HEK293T (cell line): ENCODE measurements around the gene CORO1C.

Experiments
- ARNT ChIP-seq: fragments of 450-650 bp; IDR thresholded peaks from 2 replicates; pipeline ENCODE4 v1.6.1; 2017; ENCODE audit warnings: mild to moderate bottlenecking
- BHLHE40 ChIP-seq: fragments of 450-650 bp; IDR thresholded peaks from 2 replicates; pipeline ENCODE4 v1.6.1; 2016; ENCODE audit warnings: mild to moderate bottlenecking, moderate library complexity, borderline replicate concordance
- CTBP1 ChIP-seq: fragments of 450-650 bp; IDR thresholded peaks from 2 replicates; pipeline ENCODE4 v1.6.1; 2016; ENCODE audit warnings: borderline replicate concordance
- ELF4 ChIP-seq: fragments of 450-650 bp; IDR thresholded peaks from 2 replicates; pipeline ENCODE4 v1.6.1; 2017; ENCODE audit warnings: antibody characterized with exemption
- FOXM1 ChIP-seq: fragments of 450-650 bp; IDR thresholded peaks from 2 replicates; pipeline ENCODE4 v1.6.1; 2017; ENCODE audit warnings: mild to moderate bottlenecking, borderline replicate concordance
- LEF1 ChIP-seq: fragments of 450-650 bp; IDR thresholded peaks from 2 replicates; pipeline ENCODE4 v1.6.1; 2017; ENCODE audit warnings: mild to moderate bottlenecking, borderline replicate concordance
- NFRKB ChIP-seq: fragments of 450-650 bp; IDR thresholded peaks from 2 replicates; pipeline ENCODE4 v1.6.1; 2016; ENCODE audit warnings: mild to moderate bottlenecking, moderate library complexity
- SP1 ChIP-seq: fragments of 450-650 bp; IDR thresholded peaks from 2 replicates; pipeline ENCODE4 v1.6.1; 2017
- SUZ12 ChIP-seq: fragments of 450-650 bp; IDR thresholded peaks from 2 replicates; pipeline ENCODE4 v1.6.1; 2016; ENCODE audit warnings: mild to moderate bottlenecking
- ZNF384 ChIP-seq: fragments of 450-650 bp; IDR thresholded peaks from 2 replicates; pipeline ENCODE4 v1.6.1; 2016

DNA sequence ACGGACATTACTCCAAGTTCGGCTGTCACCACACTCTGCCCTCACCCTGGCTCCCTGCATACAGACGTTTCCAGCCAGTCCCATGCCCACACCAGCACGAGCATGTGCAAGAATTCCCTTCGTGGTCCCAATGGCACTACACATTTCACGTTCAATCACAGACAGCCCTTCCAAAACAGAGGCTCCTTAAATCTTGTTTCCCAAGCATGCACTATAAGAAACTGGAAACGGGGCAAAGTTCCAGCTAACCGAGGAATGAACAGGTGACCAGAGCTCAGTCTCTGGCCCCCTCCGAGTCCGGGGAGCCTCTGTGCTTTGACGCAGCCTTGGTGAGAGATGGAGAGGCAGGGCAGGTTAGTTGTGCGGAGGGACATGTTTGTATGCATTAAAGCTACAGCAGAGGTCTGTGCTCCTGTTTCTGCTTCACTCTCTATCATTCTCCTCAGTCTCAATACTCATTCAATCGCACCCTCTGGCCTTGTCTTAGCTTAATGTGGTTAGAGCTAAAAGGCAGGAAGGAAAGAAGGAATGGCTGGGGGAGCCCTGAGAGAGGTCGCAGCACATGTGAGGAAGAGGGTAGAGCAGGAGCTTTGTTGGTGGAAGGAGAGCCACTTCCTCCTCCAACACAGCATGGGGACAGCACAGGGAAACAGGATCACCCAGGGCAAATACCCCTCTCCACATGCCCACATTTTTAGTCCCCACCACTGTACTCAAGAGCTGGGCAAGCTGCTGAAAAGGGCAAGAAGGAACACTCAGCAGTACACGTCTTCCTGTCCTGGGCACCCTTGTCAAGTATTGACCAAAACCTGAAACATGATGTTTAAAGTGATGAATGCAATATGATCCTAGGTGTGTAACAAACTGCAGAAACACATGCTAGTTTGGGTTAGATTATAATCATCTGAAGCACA lies 85.4 kb downstream of the CORO1C start:
- TF ChIP-seq SUZ12 = no peak
- no peak for TF ChIP-seq FOXM1
- TF ChIP-seq ELF4 = no peak
- TF ChIP-seq ARNT = no peak
- no peak for TF ChIP-seq NFRKB
- TF ChIP-seq CTBP1 = no peak
- TF ChIP-seq LEF1 = no peak
- no peak for TF ChIP-seq ZNF384
- no peak for TF ChIP-seq SP1
- TF ChIP-seq BHLHE40 = no peak
